Measurements from ENCODE around the gene PCDH1.

Gene PCDH1

GRCh38 chr5:141852448-141852847 is 25.8 kb downstream of the PCDH1 start:
- DNase-seq: no peak

GRCh38 chr5:141851195-141851874 is 26.9 kb downstream of the PCDH1 start:
- no peak for DNase-seq

- DNase-seq: no peak
Observed at GRCh38 chr5:141850786-141851185, 27.4 kb downstream of the PCDH1 start.

- peak; percentile 46 for DNase-seq
Observed at GRCh38 chr5:141850244-141850768, 27.9 kb downstream of the PCDH1 start.

GRCh38 chr5:141849415-141850243 is 28.6 kb downstream of the PCDH1 start:
- DNase-seq: peak; percentile 76

GRCh38 chr5:141848744-141849414 is 29.3 kb downstream of the PCDH1 start:
- no peak for DNase-seq

GRCh38 chr5:141846031-141846430 is 32.2 kb downstream of the PCDH1 start:
- DNase-seq: peak; percentile 46

- no peak for DNase-seq
Observed at GRCh38 chr5:141845371-141845851, 32.8 kb downstream of the PCDH1 start.

GRCh38 chr5:141844414-141845097 is 33.7 kb downstream of the PCDH1 start:
- no peak for DNase-seq

- DNase-seq: no peak
Observed at GRCh38 chr5:141843156-141843927, 34.9 kb downstream of the PCDH1 start.

GRCh38 chr5:141841378-141842180 is 36.6 kb downstream of the PCDH1 start:
- peak; percentile 7 for DNase-seq

- no peak for DNase-seq
Observed at GRCh38 chr5:141840826-141841360, 37.3 kb downstream of the PCDH1 start.

GRCh38 chr5:141840280-141840812 is 37.9 kb downstream of the PCDH1 start:
- no peak for DNase-seq

- DNase-seq: no peak
Observed at GRCh38 chr5:141839015-141839513, 39.1 kb downstream of the PCDH1 start.

GRCh38 chr5:141838326-141839014 is 39.7 kb downstream of the PCDH1 start:
- DNase-seq: no peak

- no peak for DNase-seq
Observed at GRCh38 chr5:141835928-141836670, 42.1 kb downstream of the PCDH1 start.

GRCh38 chr5:141834331-141834730 is 43.9 kb downstream of the PCDH1 start:
- no peak for DNase-seq

GRCh38 chr5:141832131-141832530 is 46.1 kb downstream of the PCDH1 start:
- DNase-seq: no peak

GRCh38 chr5:141828162-141828561 is 50.0 kb downstream of the PCDH1 start:
- no peak for DNase-seq

Data from NCI-H1092 treated with DMSO at 0.1 percent for 48 hours (cell line).